Peyer's patch (tissue), 4 donors: ENCODE results near the gene SIRPA.

Experiments
- POLR2A ChIP-seq, 2 donors: fragments of 450-650 bp; IDR thresholded peaks; one replicate each; pipeline ENCODE4 v1.5.1; 2017; ENCODE audit warnings: antibody characterized with exemption in 2 of 2, mild to moderate bottlenecking in 2 of 2, moderate library complexity in 2 of 2
- TF ChIP-seq, protein P1 (sequence below), 6 experiments: fragments of 450-650 bp in 4 of 6; fragments of 200-600 bp in 2 of 6; sonication (generic) in 1 of 6; IDR thresholded peaks; one replicate each; pipeline ENCODE4 v1.5.1; 2017 to 2019; ENCODE audit warnings: antibody characterized with exemption in 6 of 6, mild to moderate bottlenecking in 3 of 6, moderate library complexity in 1 of 6

DNA sequence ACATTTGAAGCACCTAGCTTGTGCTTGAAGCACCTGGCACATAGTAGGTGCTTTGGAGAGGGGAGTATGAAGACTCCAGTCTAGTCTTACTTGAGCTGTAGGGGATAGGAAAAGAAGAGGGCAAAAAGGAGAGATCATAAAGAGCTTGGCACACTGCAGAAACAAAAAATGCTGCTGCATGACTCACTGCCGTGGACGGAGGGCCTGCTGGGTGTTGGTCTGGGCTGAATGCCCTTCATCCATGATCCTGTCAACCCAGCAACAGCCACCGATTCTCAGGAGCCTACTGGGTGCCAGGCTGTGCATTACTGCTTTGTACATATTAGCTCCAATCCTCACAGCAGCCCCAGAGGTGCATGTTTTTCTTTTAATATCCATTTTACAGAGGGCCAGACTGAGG, 92.6 kb downstream of the SIRPA start:
- TF ChIP-seq POLR2A (IDR thresholded peaks at IDR 0.05), result no peak
- TF ChIP-seq, protein P1, sequence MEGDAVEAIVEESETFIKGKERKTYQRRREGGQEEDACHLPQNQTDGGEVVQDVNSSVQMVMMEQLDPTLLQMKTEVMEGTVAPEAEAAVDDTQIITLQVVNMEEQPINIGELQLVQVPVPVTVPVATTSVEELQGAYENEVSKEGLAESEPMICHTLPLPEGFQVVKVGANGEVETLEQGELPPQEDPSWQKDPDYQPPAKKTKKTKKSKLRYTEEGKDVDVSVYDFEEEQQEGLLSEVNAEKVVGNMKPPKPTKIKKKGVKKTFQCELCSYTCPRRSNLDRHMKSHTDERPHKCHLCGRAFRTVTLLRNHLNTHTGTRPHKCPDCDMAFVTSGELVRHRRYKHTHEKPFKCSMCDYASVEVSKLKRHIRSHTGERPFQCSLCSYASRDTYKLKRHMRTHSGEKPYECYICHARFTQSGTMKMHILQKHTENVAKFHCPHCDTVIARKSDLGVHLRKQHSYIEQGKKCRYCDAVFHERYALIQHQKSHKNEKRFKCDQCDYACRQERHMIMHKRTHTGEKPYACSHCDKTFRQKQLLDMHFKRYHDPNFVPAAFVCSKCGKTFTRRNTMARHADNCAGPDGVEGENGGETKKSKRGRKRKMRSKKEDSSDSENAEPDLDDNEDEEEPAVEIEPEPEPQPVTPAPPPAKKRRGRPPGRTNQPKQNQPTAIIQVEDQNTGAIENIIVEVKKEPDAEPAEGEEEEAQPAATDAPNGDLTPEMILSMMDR (IDR thresholded peaks at IDR 0.05), result no peak
